Activated T-helper 1 cell treated with anti-CD3 and anti-CD28 coated beads, Interleukin-2, amount 50 U/mL, for 16 hours (primary cell): Measurements from ENCODE around the gene CPNE4.

ENCODE experiments used
- DNase-seq, 2 donors: peaks; one replicate each; pipeline ENCODE4 v3.0.0-alpha.2; 2020; ENCODE audit warnings: low read depth in 1 of 2, low spot score in 1 of 2

Gene CPNE4

DNA sequence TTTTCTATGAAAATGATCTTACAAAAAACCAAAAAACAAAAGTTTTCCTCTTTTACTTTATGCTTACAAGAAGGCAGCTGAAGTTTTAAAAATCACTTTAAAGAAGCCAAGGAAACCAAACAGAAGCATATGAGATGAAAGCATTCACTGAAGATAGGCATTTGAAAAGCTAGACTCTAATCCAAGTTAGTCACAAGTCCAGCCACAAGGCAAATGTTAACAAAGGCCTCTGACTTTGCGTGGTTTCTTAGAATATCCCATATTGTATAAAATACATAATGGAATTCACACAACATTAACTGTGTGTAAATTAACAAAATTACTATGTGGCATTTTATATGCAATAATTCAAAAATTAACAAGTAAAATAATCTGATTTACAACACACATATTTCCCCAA, 549.7 kb downstream of the CPNE4 start:
- DNase-seq, result no peak

DNA sequence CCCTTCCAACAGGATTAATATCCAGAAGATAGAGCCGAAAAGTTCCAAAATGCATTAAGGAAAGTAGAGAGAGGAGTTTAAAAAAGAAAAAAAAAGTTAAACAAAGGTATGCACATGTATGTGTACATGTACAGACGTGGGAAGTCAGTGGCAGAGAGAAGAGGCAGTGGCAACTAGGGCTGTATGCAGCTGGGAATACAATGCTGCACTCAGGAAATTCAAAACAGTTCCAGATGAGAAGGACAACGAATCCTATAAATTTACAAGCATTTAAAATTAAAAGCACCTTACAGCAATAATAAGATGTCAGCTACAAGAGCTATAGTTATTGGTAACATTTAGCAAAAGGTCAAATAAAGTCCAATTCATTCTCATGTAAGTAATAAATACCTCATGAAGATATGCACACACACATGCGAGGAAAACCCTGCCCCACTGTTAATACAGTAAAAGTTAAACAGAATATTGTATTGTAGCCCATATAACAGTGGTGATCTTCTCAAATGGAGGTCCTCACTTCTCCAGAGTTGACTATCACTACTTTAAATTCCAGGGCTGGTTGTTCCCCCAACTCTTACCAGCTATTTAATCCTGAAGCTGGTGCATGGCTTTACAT, 550.2 kb downstream of the CPNE4 start:
- no peak for DNase-seq
